HT-29 (cell line): ENCODE measurements around the gene CDYL. TPM values are rescaled to one million over a fixed set of nuclear protein-coding genes. Genes with fewer than 3 reads are reported as not detected.

Source experiments
- DNase-seq: peaks from one replicate; pipeline ENCODE4 v3.0.0-alpha.2; 2015; ENCODE audit warnings: low spot score
- total RNA-seq: library from RNA; depleted of rRNA; stranded (reverse); fragments of >200 nt; shearing (Covaris generic); gene quantifications from 2 replicates; pipeline ENCODE4 v1.2.3, GENCODE V29; 2014

Gene CDYL
- total RNA-seq, 1 experiment from 2014 or later, result 33.1 TPM

DNA sequence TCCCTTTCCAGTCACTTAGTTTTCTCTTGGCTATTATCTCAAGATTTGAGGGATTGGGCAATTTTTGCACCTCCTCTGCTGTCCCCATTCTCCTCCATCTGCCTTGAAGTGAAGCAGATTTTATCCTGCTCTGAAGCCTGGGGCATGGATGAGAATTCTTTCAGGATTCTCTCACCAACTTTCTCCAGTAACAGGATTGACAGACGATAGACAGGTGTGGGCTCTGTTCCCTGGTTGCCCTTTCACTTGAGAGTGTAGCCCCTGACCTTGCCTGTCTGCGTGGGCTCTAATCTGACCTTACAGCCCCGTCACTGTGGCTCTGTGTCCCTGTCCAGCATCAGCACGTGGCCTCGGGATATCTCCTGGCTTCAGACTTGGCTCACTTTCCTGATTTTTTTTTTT lies 27.1 kb downstream of the CDYL start:
- DNase-seq, result no peak

DNA sequence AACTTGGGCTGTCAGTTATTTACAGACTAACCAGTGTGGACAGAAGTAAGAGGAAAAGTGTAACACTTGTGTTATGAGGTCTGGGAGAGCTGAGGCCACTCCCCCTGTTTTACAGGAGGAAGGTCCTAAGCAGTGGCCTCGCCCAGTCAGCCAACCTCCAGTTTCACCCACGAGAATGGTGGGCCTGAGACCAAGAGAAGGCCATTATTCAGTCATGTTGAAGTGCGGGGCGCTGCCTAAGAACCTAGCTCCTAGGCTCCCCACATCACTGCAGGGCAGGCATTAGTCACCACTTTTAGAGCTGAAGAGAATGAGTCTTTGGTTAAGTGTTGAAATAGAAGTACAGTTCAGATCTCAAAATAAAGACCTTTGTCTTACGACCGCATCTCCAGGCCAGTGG lies 27.9 kb downstream of the CDYL start:
- no peak for DNase-seq

DNA sequence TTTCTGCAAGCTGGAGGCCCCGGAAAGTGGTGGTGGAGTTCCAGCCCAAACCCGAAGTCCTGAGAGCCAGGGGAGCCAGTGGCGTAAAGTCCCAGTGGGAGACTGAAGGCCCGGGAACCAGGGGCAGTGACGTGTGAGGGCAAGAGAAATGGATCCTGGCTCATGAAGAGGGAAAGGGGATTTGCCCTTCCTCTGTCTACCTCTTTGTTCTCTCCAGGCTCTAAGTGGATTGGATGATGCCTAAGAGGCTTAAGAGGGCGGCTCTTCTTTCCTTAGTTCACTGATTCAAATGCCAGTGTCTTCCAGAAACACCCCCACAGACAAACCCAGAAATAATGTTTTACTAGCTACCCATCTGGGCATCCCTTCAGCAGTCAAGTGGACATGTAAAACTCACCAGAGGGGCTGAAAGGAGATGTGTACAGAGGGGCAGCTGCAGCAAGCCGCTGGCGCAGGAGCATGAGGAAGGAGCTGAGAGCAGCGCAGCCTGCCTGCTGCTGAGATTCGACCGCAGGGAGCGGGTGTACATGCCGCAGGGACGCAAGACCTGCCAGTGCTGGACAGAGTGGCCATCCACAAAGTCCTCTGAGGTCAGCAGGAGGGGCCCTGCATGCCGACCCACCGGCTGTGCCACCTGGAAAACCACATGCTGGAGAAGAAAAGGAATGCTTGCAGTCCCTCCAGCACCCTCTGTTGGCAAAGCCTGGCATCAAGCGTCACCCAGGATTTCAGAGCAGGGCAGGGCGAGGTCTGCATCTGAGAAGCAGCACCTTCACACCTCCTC lies 29.5 kb downstream of the CDYL start:
- DNase-seq, result peak; percentile 72

DNA sequence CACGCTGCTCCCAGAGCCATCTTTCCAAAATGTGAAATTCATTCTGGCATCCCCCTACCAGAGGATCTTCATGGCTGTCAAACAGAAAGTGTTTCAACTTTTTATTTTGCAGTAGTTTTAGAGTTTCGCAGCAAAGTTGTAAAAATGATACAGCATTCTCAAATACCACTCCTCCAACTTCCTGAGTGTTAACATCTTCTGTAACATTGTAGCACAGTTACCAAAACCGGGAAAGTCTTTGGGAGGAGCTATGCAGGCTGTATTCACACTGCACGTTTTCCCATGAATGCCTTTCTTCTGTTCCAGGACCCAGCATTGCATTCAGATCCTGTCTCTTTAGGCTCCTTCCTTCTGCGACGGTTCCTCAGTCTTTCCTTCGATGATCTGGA lies 30.1 kb downstream of the CDYL start:
- no peak for DNase-seq

DNA sequence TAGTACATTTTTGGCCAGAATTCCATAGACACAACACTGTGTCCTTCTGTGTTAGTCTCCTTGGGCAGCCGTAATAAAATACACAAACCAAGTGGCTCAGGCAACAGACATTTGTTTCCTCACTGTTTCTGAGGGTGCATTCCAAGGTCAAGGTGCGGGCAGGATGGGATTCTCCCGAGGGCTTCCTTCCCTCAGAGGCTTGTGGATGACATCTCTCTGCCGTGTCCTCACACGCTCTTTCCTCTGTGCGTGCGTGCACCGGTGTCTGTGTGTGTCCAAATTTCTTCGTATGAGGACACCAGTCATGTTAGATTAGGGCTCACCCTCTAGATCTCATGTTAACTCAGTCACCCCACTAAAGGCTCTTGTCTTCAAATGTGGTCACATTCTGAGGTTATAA lies 30.6 kb downstream of the CDYL start:
- DNase-seq, result no peak

DNA sequence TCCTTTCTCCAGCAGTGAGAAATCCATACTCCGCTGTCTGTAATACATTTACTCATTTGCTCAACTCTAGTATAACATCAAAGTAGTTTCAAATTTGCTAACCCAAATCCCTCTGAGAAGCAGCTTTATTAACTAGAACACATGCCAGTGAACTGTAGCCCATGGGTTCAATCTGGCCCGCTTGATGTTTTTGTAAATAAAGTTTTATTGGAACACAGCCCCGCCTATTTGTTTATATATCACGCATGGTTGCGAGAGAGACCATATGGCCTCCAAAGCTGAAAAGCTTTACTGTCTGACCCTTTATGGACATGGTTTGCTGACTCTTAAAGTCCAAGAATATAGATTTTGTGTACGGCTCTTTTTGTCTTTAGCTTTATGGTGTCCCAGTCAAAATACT lies 32.2 kb downstream of the CDYL start:
- DNase-seq, result no peak

DNA sequence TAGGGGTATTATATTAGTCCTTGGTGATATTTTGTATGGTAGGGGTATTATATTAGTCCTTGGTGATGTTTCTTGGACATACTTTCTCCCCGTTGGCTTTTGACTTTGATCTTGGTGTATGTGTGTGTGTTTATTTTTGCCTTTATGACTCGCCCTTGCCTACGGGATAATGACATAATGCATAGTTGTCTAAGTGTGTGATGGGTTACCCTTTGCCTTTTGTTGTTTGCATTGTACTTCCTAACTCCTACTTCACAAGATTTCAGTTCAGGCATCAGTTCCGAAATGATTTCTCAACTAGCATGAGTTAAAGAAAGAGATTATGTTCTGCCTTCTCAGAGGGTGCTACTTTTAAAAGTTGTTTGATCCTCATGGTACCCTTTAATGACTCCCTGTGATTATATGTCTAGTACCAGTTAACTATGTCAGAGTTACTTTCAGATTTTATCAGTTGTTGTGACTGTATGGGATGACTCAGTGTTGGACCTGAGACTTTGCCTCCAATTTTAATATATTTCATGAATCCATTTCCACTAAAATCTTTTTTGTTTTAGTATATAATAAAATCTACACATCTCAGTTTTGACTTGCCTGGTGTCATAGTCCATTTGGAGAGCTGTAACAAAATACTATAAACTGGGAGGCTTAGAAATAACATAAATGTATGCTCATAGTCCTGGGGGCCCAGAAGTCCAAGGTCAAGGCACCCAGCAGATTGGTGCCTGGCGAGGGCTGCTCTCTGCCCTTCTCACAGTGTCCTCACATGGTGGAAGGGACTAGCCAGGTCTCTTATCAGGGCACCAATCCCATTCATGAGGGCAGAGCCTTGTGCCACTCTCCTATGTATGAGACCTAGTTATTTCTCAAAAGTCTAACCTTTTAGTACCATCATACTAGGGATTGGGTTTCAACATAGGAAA lies 34.1 kb downstream of the CDYL start:
- peak; percentile 81 for DNase-seq

DNA sequence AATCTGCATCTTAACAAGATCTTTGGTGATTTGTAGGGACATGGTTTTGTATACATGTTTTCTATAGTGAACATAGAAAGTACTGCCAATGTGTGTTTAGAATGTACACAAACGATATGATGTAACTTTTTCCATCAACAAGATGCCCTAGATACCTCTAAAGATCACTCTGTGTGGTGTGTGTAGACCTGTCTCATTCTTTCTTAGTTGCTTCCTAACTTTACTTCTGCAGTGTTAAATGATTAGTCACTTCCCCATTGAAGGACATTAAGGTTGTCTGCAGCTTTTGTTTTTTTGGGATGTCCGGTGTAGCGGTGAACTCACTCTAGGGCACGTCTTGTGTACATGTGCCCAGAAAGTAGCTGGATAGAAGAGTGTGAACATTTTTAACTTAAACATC lies 35.9 kb downstream of the CDYL start:
- DNase-seq, result no peak

DNA sequence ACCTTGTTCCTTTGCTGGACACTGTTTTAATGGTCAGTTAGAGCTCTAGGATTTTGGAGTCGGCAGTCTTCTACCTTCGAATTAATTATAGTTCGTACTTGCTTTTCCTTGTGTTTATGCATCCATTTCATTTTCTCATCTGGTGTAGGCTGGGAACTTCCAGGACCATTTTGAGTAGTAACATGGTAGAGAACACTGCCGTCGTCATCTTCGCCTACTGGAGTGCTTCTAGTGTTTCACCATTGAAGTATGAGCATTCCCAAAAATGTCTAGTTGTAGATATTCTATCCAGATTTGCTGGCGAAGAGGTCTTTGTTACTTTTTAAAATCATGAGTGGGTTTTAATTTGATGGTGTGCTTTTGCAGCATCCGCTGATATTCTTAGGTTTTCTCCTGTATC lies 36.9 kb downstream of the CDYL start:
- no peak for DNase-seq

DNA sequence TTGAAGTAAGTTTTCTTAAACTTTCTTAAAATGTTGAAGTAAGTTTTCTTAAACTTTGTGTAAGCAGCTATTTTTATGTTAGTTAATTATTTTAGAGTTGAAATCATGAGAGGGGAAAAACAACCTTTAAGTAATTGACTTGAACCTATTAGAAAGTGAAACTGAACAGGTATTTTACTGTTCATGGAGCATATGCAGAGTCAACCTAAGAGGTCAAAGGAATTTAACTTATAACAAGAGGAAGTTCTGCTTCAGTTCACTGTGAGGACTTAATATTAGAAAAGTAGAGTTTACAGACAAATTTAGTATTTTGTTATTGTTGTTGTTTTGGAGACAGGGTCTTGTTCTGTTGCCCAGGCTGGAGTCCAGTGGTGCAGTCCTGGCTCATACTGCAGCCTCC lies 38.0 kb downstream of the CDYL start:
- DNase-seq, result no peak

DNA sequence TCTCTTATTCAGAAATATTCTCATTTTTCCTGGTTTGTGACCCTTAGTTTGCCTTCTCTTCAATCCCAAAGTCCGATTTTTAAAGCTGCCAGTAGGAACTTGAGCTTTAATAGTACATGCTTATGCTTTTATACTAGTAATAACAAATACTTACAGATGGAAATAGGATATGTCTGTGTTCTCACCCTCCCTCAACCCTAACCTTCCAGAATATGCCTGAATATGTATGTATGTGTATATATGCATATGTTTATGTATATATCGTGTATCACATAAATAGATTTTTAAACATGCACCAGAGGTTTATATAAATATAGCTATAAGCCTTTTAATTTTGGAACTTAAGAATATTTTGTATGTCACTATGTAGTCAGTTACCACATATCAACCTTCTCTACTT lies 38.8 kb downstream of the CDYL start:
- DNase-seq, result no peak

DNA sequence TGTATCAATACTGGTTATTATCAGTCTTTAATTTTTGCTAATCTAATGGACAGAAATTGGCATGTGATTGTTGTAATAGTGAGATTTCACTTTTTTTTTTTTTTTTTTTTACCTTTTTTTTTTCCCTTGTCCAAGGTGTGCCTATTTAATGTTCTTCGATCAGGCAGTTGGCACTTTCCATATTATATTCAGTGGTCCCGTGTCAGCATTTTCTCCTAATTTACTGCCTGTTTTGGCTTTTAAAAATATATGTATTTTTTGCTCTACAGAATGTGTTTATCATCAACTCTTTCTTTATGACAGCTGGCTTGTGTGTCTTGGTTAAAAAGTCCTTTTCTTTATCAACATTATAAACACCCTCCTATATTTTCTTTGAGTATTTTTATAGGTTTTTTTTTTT lies 39.4 kb downstream of the CDYL start:
- no peak for DNase-seq

DNA sequence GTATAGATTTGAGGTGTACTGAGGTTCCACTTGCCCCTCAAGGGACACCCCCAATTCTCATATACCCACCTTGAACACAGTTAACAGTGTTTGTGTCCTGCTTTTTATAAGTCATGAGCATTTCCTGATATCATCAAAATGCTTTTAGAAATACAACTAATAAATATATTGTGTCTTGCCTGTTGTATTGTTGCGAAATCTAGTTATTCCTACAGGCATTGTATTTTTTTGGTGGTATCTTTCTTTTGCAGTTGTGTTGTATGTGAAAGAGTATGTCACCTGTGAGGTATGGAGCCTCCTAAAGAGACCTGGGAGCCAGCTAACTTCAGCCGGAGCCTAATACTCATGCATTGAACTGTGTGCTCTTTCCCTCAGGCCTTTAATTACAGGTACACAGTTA lies 40.7 kb downstream of the CDYL start:
- DNase-seq, result no peak

DNA sequence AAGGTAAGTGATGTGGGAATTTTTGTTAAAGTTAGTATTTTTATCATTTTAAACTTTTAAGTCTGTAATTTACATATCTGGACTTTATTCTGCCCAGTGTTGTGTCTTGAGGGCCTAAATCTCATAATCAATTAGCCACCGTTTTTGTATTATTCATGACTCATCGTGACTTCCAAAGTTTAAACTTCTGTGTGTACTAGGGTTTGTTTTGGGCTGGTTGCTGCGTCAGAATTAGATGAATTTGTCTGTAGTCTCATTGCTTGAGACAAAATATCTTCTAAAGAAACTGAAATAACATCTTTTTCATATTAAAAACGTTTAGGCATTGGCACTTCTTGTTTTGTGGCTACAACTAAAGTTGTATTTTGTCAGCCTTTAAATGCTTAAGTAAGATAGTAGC lies 41.3 kb downstream of the CDYL start:
- DNase-seq, result no peak

DNA sequence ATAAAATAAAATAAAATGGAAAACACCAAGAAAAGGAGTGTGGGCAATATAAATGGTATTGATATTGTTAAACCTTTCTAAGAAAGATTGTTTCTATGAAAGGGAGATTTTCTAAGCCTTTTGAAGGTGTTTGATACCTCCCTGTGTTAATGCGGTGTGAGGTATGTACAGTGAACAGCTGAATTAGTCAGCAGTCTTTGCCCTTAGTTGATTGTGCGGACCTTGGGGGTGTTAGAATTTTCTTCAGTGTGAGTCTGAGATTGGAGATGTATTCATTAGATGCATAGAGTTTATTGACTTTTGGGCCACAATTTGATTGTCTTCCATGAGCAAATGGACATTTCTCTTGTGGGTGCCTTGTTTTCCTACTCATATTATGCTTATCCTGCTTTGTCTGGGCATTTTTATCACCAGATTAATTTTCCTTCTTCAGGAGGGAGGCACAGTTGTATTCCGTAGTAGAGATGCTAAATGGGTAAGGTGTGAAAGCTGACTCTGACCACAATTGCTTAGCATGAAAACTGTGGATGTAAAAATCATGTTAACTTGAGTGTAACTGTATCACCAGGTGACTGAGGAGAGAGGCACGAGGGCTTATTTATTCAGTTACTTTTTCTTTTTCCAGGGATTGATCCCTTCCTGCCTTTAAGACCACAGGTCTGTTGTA lies 42.2 kb downstream of the CDYL start:
- no peak for DNase-seq

DNA sequence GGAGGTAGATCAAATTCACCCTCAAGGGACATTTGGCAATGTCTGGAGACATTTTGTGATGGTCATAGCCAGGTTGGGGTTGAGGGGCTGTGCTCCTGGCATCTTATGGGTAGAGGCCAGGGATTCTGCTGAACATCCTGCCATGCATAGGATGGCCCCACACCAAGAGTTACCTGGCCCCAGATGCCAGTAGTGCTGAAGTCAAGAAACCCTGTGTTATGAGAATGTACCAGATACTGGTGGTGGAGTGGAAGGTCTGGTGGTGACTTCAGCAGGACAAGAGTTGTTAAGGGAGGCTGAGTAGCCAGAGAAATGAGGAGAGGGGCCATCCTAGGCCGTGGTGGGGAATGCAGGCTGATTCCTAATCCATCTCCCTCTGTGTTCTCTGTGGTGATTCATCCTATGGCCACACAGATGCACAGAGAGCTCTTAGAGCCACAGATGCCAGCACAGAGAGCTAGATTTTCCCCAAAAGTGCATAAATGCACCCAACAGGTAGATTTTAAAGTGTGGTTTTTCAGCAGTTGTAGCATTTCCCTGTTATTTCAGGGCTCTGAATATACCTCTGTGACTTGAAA lies 43.6 kb downstream of the CDYL start:
- DNase-seq, result no peak

DNA sequence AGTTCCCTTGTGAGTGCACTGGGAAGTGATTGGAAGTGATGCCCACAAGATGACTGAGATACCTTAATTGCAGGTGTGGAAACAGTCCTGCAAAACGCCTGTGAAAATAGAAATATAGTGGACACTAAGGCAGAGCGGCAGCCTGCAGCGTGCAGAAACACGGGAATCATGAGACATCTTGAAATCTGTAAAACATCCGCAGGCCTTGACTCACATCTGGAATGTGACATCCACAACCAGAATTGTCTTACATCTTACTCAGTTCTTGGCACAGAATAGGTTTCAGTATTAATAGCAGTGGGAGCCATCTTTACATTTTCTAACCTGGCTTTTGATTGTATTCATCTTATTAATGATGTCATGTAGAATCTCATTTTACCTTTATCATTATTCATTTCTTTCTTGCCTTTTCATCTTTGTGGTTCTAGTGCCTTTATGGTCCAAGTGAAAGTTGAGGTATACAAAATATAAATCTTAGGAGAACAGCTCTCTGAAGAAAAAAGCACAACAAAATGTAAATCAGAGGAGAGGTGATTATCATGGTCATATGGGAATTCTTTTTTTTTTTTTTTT lies 44.6 kb downstream of the CDYL start:
- DNase-seq, result no peak

DNA sequence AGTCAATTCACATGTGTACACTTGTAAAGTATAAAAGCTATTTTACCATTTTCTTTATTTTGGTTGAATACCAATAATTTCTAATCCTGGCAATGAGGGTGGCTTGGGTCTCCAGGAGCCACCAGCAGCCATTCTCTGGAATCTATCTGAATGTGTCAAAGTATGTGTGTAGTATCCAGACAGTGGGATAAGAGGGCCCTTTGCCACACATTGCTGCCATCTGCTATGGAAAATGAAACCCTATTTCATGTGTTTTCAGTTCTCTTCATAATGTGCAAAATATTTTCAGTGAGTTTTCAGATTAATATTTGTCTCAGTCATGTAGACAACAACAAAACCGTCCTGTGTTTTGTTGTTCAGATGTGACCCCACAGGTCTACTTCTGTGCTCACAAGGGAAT lies 46.3 kb downstream of the CDYL start:
- DNase-seq, result no peak

DNA sequence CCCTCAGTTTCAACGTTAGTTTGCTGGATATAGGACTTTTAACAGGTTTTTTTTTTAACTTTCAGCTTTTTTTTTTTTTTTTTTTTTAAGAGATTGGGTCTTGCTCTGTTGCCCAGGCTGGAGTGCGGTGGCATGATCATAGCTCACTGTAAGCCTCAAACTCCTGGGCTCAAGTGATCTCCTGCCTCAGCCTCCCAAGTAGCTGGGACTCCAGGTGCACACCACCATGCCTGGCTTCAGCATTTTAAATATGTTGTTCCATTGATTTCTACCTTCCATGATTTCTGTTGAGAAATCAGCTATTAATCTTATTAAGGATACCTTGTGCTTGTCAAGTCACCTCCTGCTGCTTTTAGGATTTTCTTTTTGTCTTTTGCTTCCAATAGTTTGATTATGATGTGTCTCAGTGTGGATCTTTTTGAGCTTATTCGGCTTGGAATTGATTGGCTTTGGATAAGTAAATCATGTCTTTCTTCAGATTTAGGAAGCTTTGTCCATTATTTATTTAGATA lies 52.0 kb downstream of the CDYL start:
- no peak for DNase-seq

DNA sequence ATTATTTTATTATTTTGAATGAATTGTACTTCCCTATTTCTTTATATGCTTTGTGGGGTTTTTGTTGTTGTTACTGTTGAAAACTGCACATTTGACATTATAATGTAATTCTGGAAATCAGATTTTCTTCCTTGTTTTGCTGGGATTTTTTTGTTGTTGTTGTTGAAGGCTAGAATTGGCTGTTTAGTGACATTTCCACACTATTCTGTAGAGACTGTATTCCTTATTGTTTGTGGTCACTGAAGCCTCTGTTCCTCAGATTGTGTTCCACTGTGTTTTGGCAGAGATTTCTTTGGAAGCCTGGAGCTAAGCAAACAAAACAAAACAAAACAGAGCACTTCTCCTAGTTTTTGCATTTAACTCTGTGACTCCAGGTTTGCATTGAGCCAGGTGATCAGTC lies 52.9 kb downstream of the CDYL start:
- no peak for DNase-seq

DNA sequence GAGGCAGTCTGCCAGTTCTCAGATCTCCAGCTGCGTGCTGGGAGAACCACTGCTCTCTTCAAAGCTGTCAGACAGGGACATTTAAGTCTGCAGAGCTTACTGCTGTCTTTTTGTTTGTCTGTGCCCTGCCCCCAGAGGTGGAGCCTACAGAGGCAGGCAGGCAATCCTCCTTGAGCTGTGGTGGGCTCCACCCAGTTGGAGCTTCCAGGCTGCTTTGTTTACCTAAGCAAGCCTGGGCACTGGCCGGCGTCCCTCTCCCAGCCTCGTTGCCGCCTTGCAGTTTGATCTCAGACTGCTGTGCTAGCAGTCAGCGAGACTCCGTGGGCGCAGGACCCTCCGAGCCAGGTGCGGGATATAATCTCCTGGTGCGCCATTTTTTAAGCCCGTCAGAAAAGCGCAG lies 59.3 kb downstream of the CDYL start:
- peak; percentile 83 for DNase-seq

DNA sequence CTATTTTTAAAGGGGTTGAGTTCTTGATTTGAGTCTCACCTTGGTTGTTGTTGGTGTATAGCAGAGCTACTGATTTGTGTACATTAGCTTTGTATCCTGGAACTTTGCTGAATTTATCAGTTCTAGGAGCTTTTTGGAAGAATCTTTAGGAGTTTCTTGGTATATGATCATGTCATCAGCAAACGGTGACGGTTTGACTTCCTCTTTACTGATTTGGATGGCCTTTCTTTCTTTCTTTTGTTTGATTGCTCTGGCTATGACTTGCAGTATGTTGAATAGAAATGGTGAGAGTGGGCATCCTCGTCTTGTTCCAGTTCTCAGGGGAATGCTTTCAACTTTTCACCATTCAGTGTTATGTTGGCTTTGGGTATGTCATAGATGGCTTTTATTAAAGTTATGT lies 64.0 kb downstream of the CDYL start:
- no peak for DNase-seq
